HG03432 (cell line): ENCODE results near the gene IGFL1.
"Not testable (repeated sequence)": the region's sequence is repeated elsewhere in the genome, so short reads cannot be mapped to it uniquely, and the experiment has no call there.

Experiments used
- ATAC-seq: cut with Tn5 transposase; IDR thresholded peaks from one replicate; pipeline ENCODE4 v1.9.1; 2021; ENCODE audit warnings: mild to moderate bottlenecking, moderate library complexity; ENCODE audit not compliant: unreplicated experiment

The IGFL1 gene

GRCh38 chr19:46229442-46229841 is at the start of gene IGFL1:
Gene IGFL1 (plus strand): TSS chr19:46229742. CDS start chr19:46229775, 33 bp downstream.
- ATAC-seq: no peak

- ATAC-seq: no peak
Observed at GRCh38 chr19:46180701-46181387, 48.7 kb upstream of the IGFL1 start.

- ATAC-seq: no peak
Observed at GRCh38 chr19:46181388-46181779, 48.2 kb upstream of the IGFL1 start.

- no peak for ATAC-seq
Observed at GRCh38 chr19:46182476-46182875, 47.1 kb upstream of the IGFL1 start.

GRCh38 chr19:46184775-46185710 is 44.5 kb upstream of the IGFL1 start:
- not testable (repeated sequence) for ATAC-seq

GRCh38 chr19:46186101-46186716 is 43.3 kb upstream of the IGFL1 start:
- no peak for ATAC-seq

GRCh38 chr19:46186717-46187101 is 42.8 kb upstream of the IGFL1 start:
- ATAC-seq: no peak

GRCh38 chr19:46189971-46190888 is 39.3 kb upstream of the IGFL1 start:
- no peak for ATAC-seq

GRCh38 chr19:46191356-46191755 is 38.2 kb upstream of the IGFL1 start:
- no peak for ATAC-seq

- no peak for ATAC-seq
Observed at GRCh38 chr19:46191972-46192371, 37.6 kb upstream of the IGFL1 start.

- not testable (repeated sequence) for ATAC-seq
Observed at GRCh38 chr19:46192626-46192991, 36.9 kb upstream of the IGFL1 start.

- ATAC-seq: no peak
Observed at GRCh38 chr19:46192992-46193650, 36.4 kb upstream of the IGFL1 start.

- no peak for ATAC-seq
Observed at GRCh38 chr19:46193678-46194077, 35.9 kb upstream of the IGFL1 start.

- no peak for ATAC-seq
Observed at GRCh38 chr19:46195104-46195503, 34.4 kb upstream of the IGFL1 start.

- ATAC-seq: not testable (repeated sequence)
Observed at GRCh38 chr19:46195919-46196318, 33.6 kb upstream of the IGFL1 start.

- no peak for ATAC-seq
Observed at GRCh38 chr19:46196410-46197124, 33.0 kb upstream of the IGFL1 start.

GRCh38 chr19:46197314-46198070 is 32.0 kb upstream of the IGFL1 start:
- ATAC-seq: no peak

GRCh38 chr19:46198756-46199155 is 30.8 kb upstream of the IGFL1 start:
- no peak for ATAC-seq
